Astrocyte (in vitro differentiated cells and primary cell): Measurements from ENCODE around the gene ETS1. TPM values are rescaled to one million over a fixed set of nuclear protein-coding genes. Genes with fewer than 3 reads are reported as not detected.

Source experiments
- DNase-seq: peaks from one replicate; pipeline ENCODE4 v3.0.0-alpha.2; 2010; ENCODE audit warnings: low read depth
- FAIRE-seq: peaks from 2 replicates; lab custom pipeline; 2011; peaks lifted over from hg19 to GRCh38; lab: Jason Lieb, UNC
- H2AFZ ChIP-seq: 2 replicates; pipeline ENCODE4 v1.6.0; 2012; ENCODE audit warnings: low read depth, low read length, inconsistent platforms
- H3K27ac ChIP-seq: 2 replicates; pipeline ENCODE4 v1.5.1; 2011; ENCODE audit warnings: low read depth, low read length, inconsistent platforms
- H3K27me3 ChIP-seq: 2 replicates; pipeline ENCODE4 v1.6.0; 2011; ENCODE audit warnings: low read length, inconsistent platforms; ENCODE audit not compliant: insufficient read depth
- H3K36me3 ChIP-seq: 2 replicates; pipeline ENCODE4 v1.5.1; 2011; ENCODE audit warnings: low read length, inconsistent platforms; ENCODE audit not compliant: insufficient read depth
- H3K4me1 ChIP-seq: 2 replicates; pipeline ENCODE4 v1.5.1; 2011; ENCODE audit warnings: low read length, inconsistent platforms; ENCODE audit not compliant: insufficient read depth
- H3K4me2 ChIP-seq: 2 replicates; pipeline ENCODE4 v1.6.0; 2012; ENCODE audit warnings: low read length, inconsistent platforms
- H3K4me3 ChIP-seq: 2 replicates; pipeline ENCODE4 v1.5.1; 2011; ENCODE audit warnings: low read depth, mild to moderate bottlenecking, low read length, inconsistent platforms; ENCODE audit not compliant: insufficient read depth
- H3K79me2 ChIP-seq: 2 replicates; pipeline ENCODE4 v1.6.0; 2012; ENCODE audit warnings: mild to moderate bottlenecking, low read length, inconsistent platforms; ENCODE audit not compliant: insufficient read depth
- H3K9ac ChIP-seq: 2 replicates; pipeline ENCODE4 v1.6.0; 2012; ENCODE audit warnings: mild to moderate bottlenecking, low read length, inconsistent platforms
- H3K9me3 ChIP-seq: 2 replicates; pipeline ENCODE4 v1.5.1; 2012; ENCODE audit warnings: low read depth, mild to moderate bottlenecking, low read length, inconsistent platforms; ENCODE audit not compliant: insufficient read depth
- H4K20me1 ChIP-seq: 2 replicates; pipeline ENCODE4 v1.6.0; 2012; ENCODE audit warnings: low read length, inconsistent platforms; ENCODE audit not compliant: insufficient read depth
- H3K27ac Mint-ChIP-seq: one replicate; pipeline ENCODE4 v1.8.0; 2021; ENCODE audit warnings: mild to moderate bottlenecking, mixed read lengths; ENCODE audit not compliant: unreplicated experiment
- H3K27me3 Mint-ChIP-seq: one replicate; pipeline ENCODE4 v1.8.0; 2021; ENCODE audit warnings: low read depth, mixed read lengths; ENCODE audit not compliant: unreplicated experiment
- H3K36me3 Mint-ChIP-seq: one replicate; pipeline ENCODE4 v1.8.0; 2021; ENCODE audit warnings: low read depth, mixed read lengths; ENCODE audit not compliant: unreplicated experiment
- H3K4me1 Mint-ChIP-seq: one replicate; pipeline ENCODE4 v1.8.0; 2021; ENCODE audit warnings: low read depth, mixed read lengths; ENCODE audit not compliant: unreplicated experiment
- H3K4me3 Mint-ChIP-seq: one replicate; pipeline ENCODE4 v1.8.0; 2021; ENCODE audit warnings: mild to moderate bottlenecking, moderate library complexity, mixed read lengths; ENCODE audit not compliant: unreplicated experiment
- H3K9me3 Mint-ChIP-seq: one replicate; pipeline ENCODE4 v1.8.0; 2021; ENCODE audit warnings: mild to moderate bottlenecking, mixed read lengths; ENCODE audit not compliant: unreplicated experiment
- CTCF ChIP-seq: IDR thresholded peaks from 2 replicates; pipeline ENCODE4 v1.5.1; 2011; ENCODE audit warnings: low read depth, mild to moderate bottlenecking, inconsistent platforms, low read length, moderate library complexity; ENCODE audit not compliant: insufficient read depth
- EZH2 ChIP-seq: IDR thresholded peaks from 2 replicates; pipeline ENCODE4 v1.6.1; 2012; ENCODE audit warnings: mild to moderate bottlenecking, low read length, inconsistent platforms; ENCODE audit not compliant: insufficient read depth
- total RNA-seq: library from RNA; stranded (reverse); gene quantifications from 2 replicates; pipeline ENCODE4 v1.2.1, GENCODE V29; 2021

Gene ETS1
- total RNA-seq, 1 donor from 2014 or later, result 107 TPM

GRCh38 chr11:128580612-128581011 is 6.7 kb downstream of the ETS1 start:
- Histone ChIP-seq H3K4me1 (peaks cover 8% of the 10 kb centered on the region), H3K27ac (no peak overlapping the region), H3K9ac (no peak overlapping the region), H3K4me3 (no peak overlapping the region), H3K4me2 (no peak overlapping the region), H3K36me3 (no peaks in the 10 kb centered on the region), H3K27me3 (peaks cover 7% of the 10 kb centered on the region), H3K9me3 (no peaks in the 10 kb centered on the region), H3K79me2 (no peaks in the 10 kb centered on the region), H4K20me1 (no peaks in the 10 kb centered on the region), H2AFZ (no peak overlapping the region)
- TF ChIP-seq EZH2 (no peak), CTCF (no peak)
- DNase-seq (no peak), FAIRE-seq (no peak)
- no peaks in the 10 kb centered on the region for H3K27me3 Mint-ChIP-seq
- no peaks in the 10 kb centered on the region for H3K36me3 Mint-ChIP-seq
- peaks cover 50% of the 10 kb centered on the region for H3K4me1 Mint-ChIP-seq
- no peaks in the 10 kb centered on the region for H3K9me3 Mint-ChIP-seq
- H3K4me3 Mint-ChIP-seq, result no peak overlapping the region
- peak overlapping the region; percentile 0 for H3K27ac Mint-ChIP-seq

- Histone ChIP-seq H4K20me1 (no peaks in the 10 kb centered on the region), H3K36me3 (no peaks in the 10 kb centered on the region), H3K9me3 (no peaks in the 10 kb centered on the region), H3K27me3 (peaks cover 5% of the 10 kb centered on the region), H3K9ac (no peak overlapping the region), H2AFZ (no peak overlapping the region), H3K4me2 (no peak overlapping the region), H3K4me1 (peaks cover 8% of the 10 kb centered on the region), H3K79me2 (no peaks in the 10 kb centered on the region), H3K4me3 (no peak overlapping the region), H3K27ac (no peak overlapping the region)
- Mint-ChIP-seq H3K36me3 (no peaks in the 10 kb centered on the region), H3K4me1 (peaks cover 52% of the 10 kb centered on the region), H3K27me3 (no peaks in the 10 kb centered on the region), H3K4me3 (no peak overlapping the region), H3K9me3 (no peaks in the 10 kb centered on the region), H3K27ac (peak overlapping the region; percentile 15)
- no peak for TF ChIP-seq CTCF
- no peak for TF ChIP-seq EZH2
- FAIRE-seq (peak; percentile 13), DNase-seq (no peak)
Measured at GRCh38 chr11:128579798-128580504, 7.4 kb downstream of the ETS1 start.

GRCh38 chr11:128576555-128576954 is 10.8 kb downstream of the ETS1 start:
- DNase-seq (no peak), FAIRE-seq (no peak)
- no peaks in the 10 kb centered on the region for H4K20me1 ChIP-seq
- H3K27me3 ChIP-seq, result peaks cover 5% of the 10 kb centered on the region
- no peaks in the 10 kb centered on the region for H3K36me3 Mint-ChIP-seq
- no peak overlapping the region for H3K4me3 Mint-ChIP-seq
- no peak overlapping the region for H2AFZ ChIP-seq
- no peak overlapping the region for H3K4me3 ChIP-seq
- H3K27me3 Mint-ChIP-seq, result no peaks in the 10 kb centered on the region
- H3K4me1 ChIP-seq, result no peaks in the 10 kb centered on the region
- H3K79me2 ChIP-seq, result no peaks in the 10 kb centered on the region
- H3K9me3 ChIP-seq, result no peaks in the 10 kb centered on the region
- H3K4me1 Mint-ChIP-seq, result peaks cover 37% of the 10 kb centered on the region
- TF ChIP-seq EZH2 (no peak), CTCF (no peak)
- H3K9ac ChIP-seq, result no peak overlapping the region
- no peaks in the 10 kb centered on the region for H3K36me3 ChIP-seq
- H3K27ac ChIP-seq, result no peak overlapping the region
- H3K4me2 ChIP-seq, result no peak overlapping the region
- no peaks in the 10 kb centered on the region for H3K9me3 Mint-ChIP-seq
- no peak overlapping the region for H3K27ac Mint-ChIP-seq
